Activated naive CD8-positive, alpha-beta T cell (primary cell): Measurements from ENCODE around the gene RPTOR.

ENCODE experiments used
- H3K27ac Mint-ChIP-seq: one replicate; pipeline ENCODE4 v1.8.0; 2021; ENCODE audit warnings: mixed read lengths
- H3K27me3 Mint-ChIP-seq: one replicate; pipeline ENCODE4 v1.8.0; 2021; ENCODE audit warnings: mixed read lengths
- H3K36me3 Mint-ChIP-seq: one replicate; pipeline ENCODE4 v1.8.0; 2021; ENCODE audit warnings: mixed read lengths
- H3K4me1 Mint-ChIP-seq: one replicate; pipeline ENCODE4 v1.8.0; 2021; ENCODE audit warnings: low read depth, mixed read lengths
- H3K4me3 Mint-ChIP-seq: one replicate; pipeline ENCODE4 v1.8.0; 2021; ENCODE audit warnings: mild to moderate bottlenecking, mixed read lengths
- H3K9me3 Mint-ChIP-seq: one replicate; pipeline ENCODE4 v1.8.0; 2021; ENCODE audit warnings: low read depth, mixed read lengths

RPTOR gene

DNA sequence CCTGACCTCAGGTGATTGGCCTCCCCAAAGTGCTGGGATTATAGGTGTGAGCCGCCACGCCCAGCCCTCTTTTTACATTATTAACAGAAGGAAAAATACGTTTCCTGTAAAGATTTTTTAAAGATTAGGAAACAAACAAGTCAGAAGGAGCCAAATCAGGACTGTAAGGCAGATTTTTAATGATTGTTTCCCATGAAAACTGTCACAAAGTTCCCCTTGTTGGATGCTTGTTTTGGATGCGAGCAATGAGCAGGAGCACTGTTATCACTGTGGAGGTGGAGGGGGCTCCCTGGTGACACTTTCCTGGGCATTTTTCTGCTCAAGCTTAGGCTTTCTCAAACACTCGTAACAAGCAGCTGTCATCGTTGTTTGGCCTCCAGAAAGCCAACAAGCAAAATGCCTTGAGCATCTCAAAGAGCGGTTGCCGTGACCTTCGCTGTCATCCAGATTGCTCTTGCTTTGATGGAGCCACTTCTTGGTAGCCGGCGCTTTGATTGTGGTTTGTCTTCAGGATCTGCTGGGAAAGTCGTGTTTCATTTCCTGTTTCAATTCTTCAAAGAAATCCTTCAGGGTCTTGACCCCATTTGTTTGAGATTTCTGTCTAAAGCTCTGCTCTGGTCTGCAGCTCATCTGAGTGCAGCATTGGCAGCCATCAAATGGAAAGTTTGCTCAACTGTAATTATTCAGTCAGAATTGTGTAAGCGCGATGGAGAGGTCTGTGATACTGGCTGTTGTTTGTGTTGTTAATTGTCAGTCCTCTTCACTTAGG lies 128.7 kb downstream of the RPTOR start:
- H3K4me3 Mint-ChIP-seq = peak overlapping the region; percentile 61
- H3K4me1 Mint-ChIP-seq = peaks cover 74% of the 10 kb centered on the region
- H3K36me3 Mint-ChIP-seq = peaks cover 10% of the 10 kb centered on the region
- peak overlapping the region; percentile 10 for H3K27ac Mint-ChIP-seq
- no peaks in the 10 kb centered on the region for H3K27me3 Mint-ChIP-seq
- no peaks in the 10 kb centered on the region for H3K9me3 Mint-ChIP-seq

DNA sequence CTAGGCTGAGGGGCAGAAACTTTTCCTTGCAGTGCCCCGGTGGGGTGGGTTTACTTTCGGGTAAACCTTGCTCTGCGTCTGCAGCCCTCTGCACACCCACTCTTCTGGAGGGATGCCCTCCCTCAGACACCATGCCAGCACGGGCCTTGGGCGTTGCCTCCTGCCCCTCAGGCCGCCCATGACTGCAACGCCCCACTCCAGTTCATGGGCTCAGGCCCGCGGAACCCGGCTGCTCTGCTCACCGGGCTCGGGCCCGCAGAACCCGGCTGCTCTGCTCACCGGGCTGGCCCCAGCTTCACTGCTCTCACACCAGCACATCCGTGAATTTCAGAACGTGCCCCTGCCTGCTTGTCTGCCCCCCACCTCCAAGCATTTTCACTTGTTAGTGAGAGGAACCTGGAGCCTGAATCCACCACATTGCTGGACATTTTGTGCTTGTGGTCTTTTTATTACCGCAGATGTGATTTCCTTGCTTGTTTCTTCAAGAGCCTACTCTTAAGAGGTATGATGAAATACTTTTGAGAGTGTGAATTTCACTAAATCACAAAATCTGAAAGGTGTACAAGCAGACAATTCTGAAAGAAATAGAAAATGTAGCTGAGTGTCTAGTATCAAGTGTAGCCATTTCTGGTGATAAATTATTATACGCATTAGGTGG lies 130.9 kb downstream of the RPTOR start:
- peaks cover 8% of the 10 kb centered on the region for H3K36me3 Mint-ChIP-seq
- no peak overlapping the region for H3K4me3 Mint-ChIP-seq
- no peaks in the 10 kb centered on the region for H3K27me3 Mint-ChIP-seq
- H3K4me1 Mint-ChIP-seq = peaks cover 75% of the 10 kb centered on the region
- H3K27ac Mint-ChIP-seq = peak overlapping the region; percentile 19
- no peaks in the 10 kb centered on the region for H3K9me3 Mint-ChIP-seq

DNA sequence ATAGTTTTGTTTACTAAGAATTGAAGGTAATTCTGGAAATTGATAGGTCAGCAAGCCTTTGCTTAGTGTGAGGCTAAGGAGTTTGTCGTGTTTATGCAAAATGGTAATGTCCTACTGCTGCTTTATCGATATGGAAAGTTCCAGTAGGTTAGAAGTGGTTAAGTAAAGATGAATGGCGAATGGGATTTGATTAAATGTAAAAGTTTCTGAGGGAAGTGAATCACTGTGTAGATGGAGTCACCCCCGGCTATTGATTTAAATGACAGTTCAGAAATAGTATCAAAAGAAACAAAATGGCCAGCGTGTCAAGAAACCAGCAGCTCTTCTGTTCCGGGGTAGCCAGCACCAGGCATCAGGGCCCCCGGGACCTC lies 131.4 kb downstream of the RPTOR start:
- Mint-ChIP-seq H3K9me3 (no peaks in the 10 kb centered on the region), H3K27me3 (no peaks in the 10 kb centered on the region), H3K4me1 (peaks cover 71% of the 10 kb centered on the region), H3K4me3 (peak overlapping the region; percentile 27), H3K27ac (no peak overlapping the region), H3K36me3 (peaks cover 7% of the 10 kb centered on the region)

DNA sequence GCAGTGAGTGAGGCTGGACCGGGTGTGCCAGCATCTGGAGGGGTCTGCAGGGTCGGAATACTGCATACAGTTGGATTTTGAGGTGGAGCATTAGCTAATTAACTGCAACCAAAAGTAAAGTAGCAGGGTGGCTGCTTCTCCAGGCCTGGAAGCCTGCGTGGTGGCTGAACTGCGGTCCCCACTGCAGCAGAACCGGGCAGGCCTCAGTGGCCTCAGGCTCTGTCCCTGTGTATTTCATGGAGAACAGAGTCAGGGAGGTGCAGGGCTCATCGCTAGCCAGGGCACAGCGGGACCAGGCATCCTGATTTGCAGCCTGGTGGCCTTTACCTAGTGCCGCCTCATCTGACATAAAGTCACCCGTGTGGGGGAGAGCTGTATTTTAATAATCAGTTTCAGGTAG lies 131.9 kb downstream of the RPTOR start:
- H3K4me3 Mint-ChIP-seq = no peak overlapping the region
- H3K4me1 Mint-ChIP-seq = peaks cover 67% of the 10 kb centered on the region
- peaks cover 4% of the 10 kb centered on the region for H3K36me3 Mint-ChIP-seq
- no peaks in the 10 kb centered on the region for H3K9me3 Mint-ChIP-seq
- H3K27ac Mint-ChIP-seq = no peak overlapping the region
- no peaks in the 10 kb centered on the region for H3K27me3 Mint-ChIP-seq

DNA sequence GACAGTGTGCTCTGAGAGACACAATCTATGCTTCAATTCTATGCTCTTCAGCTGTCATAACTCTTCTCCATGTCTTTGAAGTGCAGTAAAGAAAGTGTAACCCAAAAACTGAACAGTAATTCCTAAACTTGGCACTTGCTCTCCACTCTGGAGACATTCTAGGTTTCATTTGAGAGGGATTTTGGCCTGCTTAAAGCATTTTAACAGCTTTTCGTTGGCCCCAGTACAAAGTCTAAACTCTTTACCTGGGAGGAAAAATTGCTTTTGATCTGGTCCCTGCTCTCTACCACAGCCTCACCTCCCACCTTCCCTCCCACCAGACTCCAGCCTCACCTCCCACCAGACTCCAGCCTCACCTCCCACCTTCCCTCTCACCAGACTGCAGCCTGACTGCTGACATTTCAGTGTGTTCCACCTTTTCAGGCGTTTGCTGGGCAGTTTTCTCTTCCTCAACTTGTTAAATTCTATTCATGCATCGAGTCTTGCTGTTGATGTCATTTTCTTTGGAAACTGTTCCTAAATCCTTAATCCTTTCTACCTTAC lies 132.6 kb downstream of the RPTOR start:
- H3K4me1 Mint-ChIP-seq = peaks cover 62% of the 10 kb centered on the region
- peak overlapping the region; percentile 23 for H3K27ac Mint-ChIP-seq
- H3K4me3 Mint-ChIP-seq = peak overlapping the region; percentile 51
- peaks cover 4% of the 10 kb centered on the region for H3K36me3 Mint-ChIP-seq
- H3K27me3 Mint-ChIP-seq = no peaks in the 10 kb centered on the region
- no peaks in the 10 kb centered on the region for H3K9me3 Mint-ChIP-seq

DNA sequence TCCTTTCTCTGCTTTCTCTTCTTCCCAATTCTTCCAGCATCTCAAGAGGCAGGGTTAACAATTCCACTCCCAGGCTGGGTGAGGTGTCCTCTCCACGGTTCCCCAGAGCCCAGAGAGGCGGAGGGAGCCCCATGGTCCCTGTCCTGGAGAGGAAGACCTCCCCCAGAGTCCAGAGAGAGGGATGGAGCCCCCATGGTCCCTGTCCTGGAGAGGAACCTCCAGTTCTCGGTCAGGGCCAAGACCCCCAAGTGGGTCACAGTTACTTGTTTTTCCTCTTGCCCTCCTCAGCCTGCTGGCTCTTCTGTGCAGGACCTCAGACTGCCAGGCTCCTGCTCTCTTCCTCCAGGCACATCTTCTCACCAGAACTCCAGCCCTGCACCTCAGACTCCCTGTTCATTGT lies 135.2 kb downstream of the RPTOR start:
- Mint-ChIP-seq H3K36me3 (peaks cover 9% of the 10 kb centered on the region), H3K4me3 (peak overlapping the region; percentile 62), H3K27ac (peak overlapping the region; percentile 77), H3K4me1 (peaks cover 47% of the 10 kb centered on the region), H3K27me3 (no peaks in the 10 kb centered on the region), H3K9me3 (no peaks in the 10 kb centered on the region)

DNA sequence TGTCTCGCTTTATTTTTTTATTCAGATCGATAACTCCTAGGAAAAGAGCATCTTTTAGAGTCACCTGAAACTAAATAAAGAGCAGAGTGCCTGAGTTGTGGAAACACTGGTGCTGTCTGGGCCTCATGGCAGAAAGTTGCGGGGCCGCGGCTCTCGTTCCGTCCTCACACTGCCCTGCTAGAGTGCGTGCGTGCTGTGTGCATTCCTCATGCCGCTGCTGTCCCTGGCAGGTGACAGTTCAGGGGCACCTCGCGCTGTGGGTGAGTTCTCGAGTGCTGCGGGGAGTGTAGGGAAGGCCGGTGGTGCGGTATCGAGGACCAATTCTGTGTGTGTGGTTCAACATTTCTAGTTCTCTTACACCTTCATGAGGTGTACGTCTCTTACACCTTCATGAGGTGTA lies 136.6 kb downstream of the RPTOR start:
- Mint-ChIP-seq H3K36me3 (peaks cover 11% of the 10 kb centered on the region), H3K4me1 (peaks cover 43% of the 10 kb centered on the region), H3K27me3 (no peaks in the 10 kb centered on the region), H3K9me3 (no peaks in the 10 kb centered on the region), H3K4me3 (no peak overlapping the region), H3K27ac (no peak overlapping the region)

DNA sequence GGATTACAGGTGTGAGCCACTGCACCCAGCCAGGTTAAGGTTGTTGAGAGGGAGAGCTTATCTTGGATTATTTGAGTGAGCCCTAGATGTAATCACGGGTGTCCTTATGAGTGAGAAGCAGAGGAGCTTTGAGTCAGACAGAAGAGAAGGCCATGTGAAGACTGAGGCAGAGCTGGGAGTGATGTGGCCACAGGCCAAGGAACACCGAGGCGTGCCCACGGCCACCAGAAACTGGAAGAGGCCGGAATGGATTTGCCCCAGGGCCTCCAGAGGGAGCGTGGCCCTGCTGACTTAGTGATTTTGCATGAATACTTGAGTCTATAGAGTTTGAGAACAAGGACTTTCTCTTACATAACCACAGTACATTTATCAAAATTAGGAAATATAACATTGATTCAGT lies 137.7 kb downstream of the RPTOR start:
- peaks cover 40% of the 10 kb centered on the region for H3K4me1 Mint-ChIP-seq
- no peak overlapping the region for H3K4me3 Mint-ChIP-seq
- H3K27me3 Mint-ChIP-seq = no peaks in the 10 kb centered on the region
- no peak overlapping the region for H3K27ac Mint-ChIP-seq
- peaks cover 11% of the 10 kb centered on the region for H3K36me3 Mint-ChIP-seq
- no peaks in the 10 kb centered on the region for H3K9me3 Mint-ChIP-seq

DNA sequence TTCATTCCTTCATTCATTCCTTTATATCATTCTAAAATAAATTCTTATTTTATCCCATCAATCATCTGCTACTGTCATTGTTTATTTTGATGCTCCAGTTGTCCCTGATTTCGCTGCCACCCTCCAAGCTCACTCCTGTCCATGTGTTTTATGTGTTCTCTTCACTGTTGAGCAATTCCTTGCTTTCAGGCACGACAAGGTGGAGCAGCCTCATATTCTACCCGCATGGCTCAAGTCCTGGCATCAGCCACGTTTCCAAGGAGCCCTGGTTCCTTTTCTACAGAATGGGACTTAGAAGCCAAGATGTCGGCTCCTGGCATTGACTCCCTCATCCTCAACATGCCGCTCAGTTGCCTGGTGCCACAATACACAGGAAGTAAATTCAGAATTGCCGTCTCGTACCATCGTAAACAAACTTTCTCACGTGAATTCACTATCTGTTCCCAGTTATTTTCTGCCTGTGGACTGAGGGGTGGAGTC lies 139.0 kb downstream of the RPTOR start:
- Mint-ChIP-seq H3K27me3 (no peaks in the 10 kb centered on the region), H3K9me3 (no peaks in the 10 kb centered on the region), H3K36me3 (peaks cover 12% of the 10 kb centered on the region), H3K27ac (peak overlapping the region; percentile 24), H3K4me1 (peaks cover 30% of the 10 kb centered on the region), H3K4me3 (no peak overlapping the region)

DNA sequence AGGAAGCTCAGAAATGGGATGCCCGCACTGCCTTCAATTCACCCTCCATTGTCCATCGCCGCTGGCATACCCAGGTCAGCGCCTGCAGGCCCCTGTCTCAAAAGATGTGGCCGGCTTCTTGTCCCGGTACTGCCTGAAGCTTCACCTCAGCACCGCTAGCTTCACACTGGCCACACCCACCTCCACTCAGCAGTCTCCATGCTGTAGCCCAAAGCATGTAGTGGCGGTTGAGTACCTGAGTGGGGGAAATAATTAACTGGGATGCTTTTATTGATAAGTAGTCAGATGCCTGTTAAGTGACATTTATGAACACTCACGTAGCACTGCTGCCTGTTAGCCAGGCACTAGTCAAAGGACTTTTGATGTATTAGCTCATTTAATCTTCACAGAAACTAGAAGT lies 143.2 kb downstream of the RPTOR start:
- Mint-ChIP-seq H3K9me3 (no peaks in the 10 kb centered on the region), H3K27me3 (no peaks in the 10 kb centered on the region), H3K4me3 (no peak overlapping the region), H3K4me1 (peaks cover 22% of the 10 kb centered on the region), H3K27ac (no peak overlapping the region), H3K36me3 (peaks cover 16% of the 10 kb centered on the region)

DNA sequence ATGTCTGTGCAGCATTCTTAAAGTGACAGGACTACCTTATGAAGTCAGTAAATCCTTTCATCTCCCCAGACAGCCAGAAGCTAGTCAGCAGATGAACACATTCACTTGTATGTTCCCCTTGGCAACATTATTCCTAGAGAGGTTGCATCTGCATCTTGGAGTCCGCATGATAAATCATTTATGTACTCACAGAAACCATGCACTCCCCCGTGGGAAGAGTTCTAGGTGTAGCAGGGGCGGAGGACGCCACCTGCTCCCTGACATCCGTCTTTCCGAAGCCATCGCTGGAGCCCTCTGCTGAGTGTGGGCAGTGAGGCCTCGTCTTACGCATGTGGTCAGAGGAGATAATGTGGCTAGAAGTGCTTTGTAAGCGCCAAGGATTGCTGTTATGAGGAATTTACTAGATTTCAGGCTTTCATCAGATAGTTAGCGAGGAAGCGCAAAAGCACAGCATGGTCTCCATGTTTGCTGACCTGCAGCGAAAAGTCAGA lies 144.5 kb downstream of the RPTOR start:
- Mint-ChIP-seq H3K36me3 (peaks cover 11% of the 10 kb centered on the region), H3K9me3 (no peaks in the 10 kb centered on the region), H3K4me3 (no peak overlapping the region), H3K27me3 (no peaks in the 10 kb centered on the region), H3K27ac (no peak overlapping the region), H3K4me1 (peaks cover 22% of the 10 kb centered on the region)

DNA sequence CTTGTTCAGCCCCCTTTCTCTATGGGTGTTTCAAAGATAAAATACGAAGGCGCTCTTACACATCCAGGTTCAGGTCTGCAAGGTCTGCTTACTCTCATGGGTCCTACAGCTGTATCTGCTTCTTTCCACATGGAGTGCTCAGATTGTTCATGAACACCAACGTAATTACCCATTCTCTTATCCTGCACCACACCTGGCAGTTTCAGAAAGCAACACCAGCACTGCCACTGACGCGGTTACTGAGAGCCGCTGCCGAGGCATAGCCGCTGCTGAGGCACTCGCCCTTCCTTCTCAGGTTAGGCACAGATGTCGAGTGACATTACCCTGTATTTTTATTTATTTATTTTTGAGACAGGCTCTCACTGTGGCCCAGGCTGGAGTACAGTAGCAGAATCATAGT lies 147.1 kb downstream of the RPTOR start:
- Mint-ChIP-seq H3K9me3 (no peaks in the 10 kb centered on the region), H3K27ac (no peak overlapping the region), H3K4me3 (no peak overlapping the region), H3K4me1 (peaks cover 40% of the 10 kb centered on the region), H3K27me3 (no peaks in the 10 kb centered on the region), H3K36me3 (peaks cover 7% of the 10 kb centered on the region)

DNA sequence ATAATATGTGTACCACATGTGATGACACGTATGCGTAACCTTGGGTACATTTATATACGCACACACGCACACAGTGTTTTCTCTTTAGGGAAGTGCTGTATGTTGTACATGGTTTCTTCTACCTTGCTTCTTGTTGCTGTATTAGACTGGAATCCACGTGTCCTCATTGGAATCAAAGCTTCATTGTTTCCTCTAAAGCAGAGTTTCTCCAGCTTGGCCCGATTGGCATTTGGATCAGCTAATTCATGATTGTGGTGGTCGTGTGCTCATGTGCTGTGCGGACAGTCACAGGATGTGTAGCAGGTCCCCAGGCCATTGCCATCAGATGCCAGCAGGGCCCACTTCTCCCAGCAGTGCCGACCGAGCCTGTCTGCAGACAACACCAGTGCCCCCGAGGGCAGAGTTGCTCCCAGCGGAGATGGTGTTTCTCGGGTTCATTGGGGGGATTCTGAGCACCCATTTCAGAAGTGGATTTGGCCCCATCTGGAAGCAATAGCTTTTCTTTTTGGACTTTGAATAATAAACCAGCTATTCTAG lies 148.4 kb downstream of the RPTOR start:
- peaks cover 45% of the 10 kb centered on the region for H3K4me1 Mint-ChIP-seq
- no peak overlapping the region for H3K4me3 Mint-ChIP-seq
- no peaks in the 10 kb centered on the region for H3K27me3 Mint-ChIP-seq
- no peak overlapping the region for H3K27ac Mint-ChIP-seq
- no peaks in the 10 kb centered on the region for H3K9me3 Mint-ChIP-seq
- H3K36me3 Mint-ChIP-seq = peaks cover 6% of the 10 kb centered on the region

DNA sequence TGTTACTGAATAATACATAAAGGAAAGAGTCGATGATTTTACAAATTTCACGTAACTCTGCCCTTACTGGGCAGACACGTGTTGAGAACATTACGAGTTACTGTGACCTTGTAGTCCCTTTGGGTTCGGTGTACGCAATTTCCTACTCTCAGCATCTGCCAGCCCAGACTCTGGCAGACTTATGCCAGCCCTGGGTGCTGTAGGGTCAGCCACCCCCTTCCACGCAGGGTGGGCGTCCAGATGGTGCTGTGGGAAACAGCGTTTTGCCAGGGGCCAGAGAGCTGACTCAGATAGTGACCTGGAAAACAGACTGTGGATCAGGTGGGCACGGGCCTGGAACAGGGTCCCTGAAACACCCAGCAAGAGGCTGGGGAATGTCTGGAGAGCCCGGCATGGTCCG lies 148.9 kb downstream of the RPTOR start:
- no peak overlapping the region for H3K4me3 Mint-ChIP-seq
- no peak overlapping the region for H3K27ac Mint-ChIP-seq
- no peaks in the 10 kb centered on the region for H3K9me3 Mint-ChIP-seq
- H3K36me3 Mint-ChIP-seq = peaks cover 4% of the 10 kb centered on the region
- peaks cover 45% of the 10 kb centered on the region for H3K4me1 Mint-ChIP-seq
- no peaks in the 10 kb centered on the region for H3K27me3 Mint-ChIP-seq
